Activated effector memory CD4-positive, alpha-beta T cell treated with anti-CD3 and anti-CD28 coated beads, Interleukin-2, amount 50 U/mL, for 16 hours (primary cell): ENCODE measurements around the gene CLNS1A.
"Not testable (repeated sequence)": the region's sequence is repeated elsewhere in the genome, so short reads cannot be mapped to it uniquely, and the experiment has no call there.

Source experiments
- DNase-seq: peaks from one replicate; pipeline ENCODE4 v3.0.0-alpha.2; 2020

CLNS1A gene

DNA sequence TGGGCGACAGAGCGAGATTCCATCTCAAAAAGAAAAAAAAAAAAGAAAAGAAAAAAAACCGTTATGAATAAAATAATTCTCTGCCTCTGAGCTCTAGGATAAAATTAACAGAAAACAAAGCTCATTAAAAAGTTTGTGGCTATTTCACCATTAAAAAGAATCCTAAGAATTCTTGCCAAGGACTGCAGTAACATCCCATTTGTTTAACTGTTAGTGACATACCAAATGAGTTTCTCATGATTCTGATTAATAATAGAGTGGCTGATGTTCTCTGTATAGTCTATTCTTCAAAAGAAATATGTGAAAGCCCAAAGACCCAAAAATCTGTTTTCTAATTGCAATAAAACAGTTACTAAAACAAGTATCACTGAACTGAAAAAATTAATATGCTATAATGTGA is 19.7 kb downstream of the CLNS1A start:
- no peak for DNase-seq

DNA sequence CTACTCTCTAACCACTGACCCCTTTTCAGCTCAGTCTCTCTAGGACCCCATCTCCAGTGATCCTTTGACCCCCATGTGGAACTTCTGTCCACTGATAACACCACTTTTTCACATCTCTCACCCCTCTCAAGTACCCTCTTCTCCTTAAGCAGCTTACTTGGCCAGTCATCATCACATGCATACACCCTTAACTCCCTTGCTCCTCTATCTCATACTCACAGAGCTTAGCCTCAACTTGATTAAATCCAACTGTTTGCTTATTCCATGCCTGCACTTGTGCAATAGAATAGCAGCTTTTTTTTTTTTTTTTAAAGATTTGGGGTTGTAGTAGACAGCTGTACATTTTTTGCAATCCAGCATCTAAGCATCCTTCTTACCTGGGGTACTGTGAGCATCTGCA is 25.7 kb downstream of the CLNS1A start:
- DNase-seq: no peak

- DNase-seq: no peak
Measured at GRCh38 chr11:77609234-77609633, 28.4 kb downstream of the CLNS1A start.

GRCh38 chr11:77604281-77604680 is 33.3 kb downstream of the CLNS1A start:
- no peak for DNase-seq

GRCh38 chr11:77602381-77603088 is 35.1 kb downstream of the CLNS1A start:
- DNase-seq: no peak

DNA sequence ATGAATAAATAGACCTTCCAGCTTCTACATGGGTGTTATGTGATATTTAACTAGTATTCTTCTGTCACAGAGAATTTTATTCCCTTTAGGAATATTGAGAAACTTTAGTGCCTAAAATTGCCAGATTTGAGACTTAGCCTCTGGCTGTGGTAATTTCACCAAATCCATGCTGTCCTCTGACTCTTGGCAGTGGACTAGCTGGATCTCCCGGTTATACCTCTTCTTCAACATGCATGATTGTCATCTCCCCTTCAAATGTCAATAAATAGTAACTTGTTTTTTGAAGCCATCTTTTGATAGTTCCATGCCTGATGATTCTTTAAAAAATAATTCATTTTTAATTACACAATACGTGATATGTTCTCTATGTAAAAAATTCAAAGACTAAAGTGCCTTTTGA is 39.4 kb downstream of the CLNS1A start:
- no peak for DNase-seq

GRCh38 chr11:77596626-77597025 is 41.0 kb downstream of the CLNS1A start:
- DNase-seq: no peak

DNA sequence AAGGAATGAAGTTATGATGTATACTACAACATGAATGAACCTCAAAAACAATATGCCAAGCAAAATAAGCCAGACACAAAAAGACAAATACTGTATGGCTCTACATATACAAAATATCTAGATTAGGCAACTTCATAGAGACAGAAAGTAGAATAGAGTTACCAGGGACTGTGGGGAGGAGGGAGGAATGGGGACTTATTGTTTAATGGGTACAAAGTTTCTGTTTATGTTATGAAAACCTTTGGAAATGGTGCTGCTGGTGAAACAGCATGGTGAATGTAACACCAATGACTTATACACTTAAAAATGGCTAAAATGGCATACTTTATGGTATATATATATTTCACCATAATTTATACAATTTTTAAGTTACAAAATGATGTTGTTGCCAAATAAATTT is 43.7 kb downstream of the CLNS1A start:
- DNase-seq: no peak

- DNase-seq: no peak
Measured at GRCh38 chr11:77592727-77593126, 44.9 kb downstream of the CLNS1A start.

GRCh38 chr11:77590194-77590782 is 47.3 kb downstream of the CLNS1A start:
- DNase-seq: peak; percentile 63

DNA sequence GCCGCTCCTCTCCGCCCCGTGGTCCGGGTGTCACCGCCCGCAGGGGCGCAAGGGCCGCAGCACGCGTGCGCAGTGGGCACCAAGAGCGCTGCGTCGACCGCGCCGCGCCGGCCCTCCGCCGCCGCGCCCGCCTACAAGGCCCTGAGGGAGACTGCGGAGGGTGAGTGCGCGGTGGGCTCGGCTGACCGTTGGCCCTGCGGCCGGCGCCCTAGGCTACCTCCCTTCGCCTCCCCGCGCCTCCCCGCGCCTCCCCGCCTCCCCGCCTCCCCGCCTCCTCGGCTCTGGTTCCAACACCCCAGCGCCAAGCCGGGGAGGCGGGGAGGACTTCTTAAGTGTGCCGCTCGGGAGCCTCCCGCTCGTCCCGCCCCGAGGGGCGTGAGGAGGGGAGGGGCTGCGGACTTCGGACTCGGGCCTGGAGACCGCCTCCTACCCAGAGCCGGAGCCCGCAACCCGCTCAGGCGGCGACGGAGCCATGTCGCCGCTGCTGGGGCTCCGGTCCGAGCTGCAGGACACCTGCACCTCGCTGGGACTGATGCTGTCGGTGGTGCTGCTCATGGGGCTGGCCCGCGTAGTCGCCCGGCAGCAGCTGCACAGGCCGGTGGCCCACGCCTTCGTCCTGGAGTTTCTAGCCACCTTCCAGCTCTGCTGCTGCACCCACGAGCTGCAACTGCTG is 47.9 kb downstream of the CLNS1A start, which contains the start of gene AQP11:
Gene AQP11, plus strand, starts transcription at position 433 of the 673 bp plus-strand sequence. Its CDS starts 40 bp downstream, at position 473.
- peak; percentile 83 for DNase-seq

- no peak for DNase-seq
Measured at GRCh38 chr11:77589181-77589520, 48.4 kb downstream of the CLNS1A start.

- DNase-seq: no peak
Measured at GRCh38 chr11:77580712-77581337, 56.8 kb downstream of the CLNS1A start.

DNA sequence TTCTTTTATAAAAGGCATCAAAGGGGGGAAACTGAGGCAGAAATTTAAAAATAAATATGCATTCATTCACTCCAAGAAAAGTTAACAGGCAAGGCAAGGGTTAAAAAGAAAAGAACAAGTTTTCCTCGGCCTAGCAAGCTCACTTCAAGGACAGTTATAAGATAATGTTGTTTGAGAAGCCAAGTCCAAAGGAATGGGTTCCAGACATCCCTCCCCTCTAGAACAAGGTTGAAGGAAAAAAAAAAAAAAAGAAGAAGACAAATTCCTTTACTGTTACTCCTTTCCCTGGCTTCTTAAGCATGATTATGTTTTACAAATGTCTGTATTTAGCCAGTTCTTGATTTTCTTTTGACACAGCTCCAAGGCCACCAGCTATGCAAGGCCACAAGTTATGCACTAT is 62.2 kb downstream of the CLNS1A start:
- DNase-seq: not testable (repeated sequence)

DNA sequence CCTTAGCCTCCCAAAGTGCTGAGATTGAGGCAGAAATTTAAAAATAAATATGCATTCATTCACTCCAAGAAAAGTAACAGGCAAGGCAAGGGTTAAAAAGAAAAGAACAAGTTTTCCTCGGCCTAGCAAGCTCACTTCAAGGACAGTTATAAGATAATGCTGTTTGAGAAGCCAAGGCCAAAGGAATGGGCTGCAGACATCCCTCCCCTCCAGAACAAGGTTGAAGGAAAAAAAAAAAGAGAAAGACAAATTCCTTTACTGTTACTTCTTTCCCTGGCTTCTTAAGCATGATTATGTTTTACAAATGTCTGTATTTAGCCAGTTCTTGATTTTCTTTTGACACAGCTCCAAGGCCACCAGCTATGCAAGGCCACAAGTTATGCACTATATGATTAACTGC is 66.7 kb downstream of the CLNS1A start:
- not testable (repeated sequence) for DNase-seq

GRCh38 chr11:77569676-77570070 is 67.9 kb downstream of the CLNS1A start:
- DNase-seq: no peak

- DNase-seq: no peak
Measured at GRCh38 chr11:77568916-77569675, 68.5 kb downstream of the CLNS1A start.

DNA sequence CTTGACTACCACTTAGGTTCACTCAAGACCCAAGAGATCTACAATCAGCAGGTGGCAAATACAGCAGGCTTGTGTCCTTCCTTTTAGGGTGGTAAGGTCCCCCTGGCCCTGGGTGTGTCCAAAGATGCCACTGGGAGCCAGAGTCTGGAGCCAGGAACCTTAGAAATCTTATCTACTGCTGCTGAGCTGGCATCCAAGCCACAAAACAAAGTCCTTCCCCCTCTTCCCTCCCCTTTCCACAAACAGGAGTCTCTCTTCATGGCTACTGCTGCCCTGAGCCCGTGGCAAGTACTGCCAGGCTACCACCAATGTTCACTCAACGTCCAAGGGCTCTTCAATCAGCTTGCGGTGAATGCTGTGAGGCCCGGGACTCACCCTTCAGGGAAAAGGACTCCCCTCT is 69.3 kb downstream of the CLNS1A start:
- no peak for DNase-seq
